HepG2 (cell line): ENCODE data around the gene FAM50A. TPM values are rescaled to one million over a fixed set of nuclear protein-coding genes. Genes with fewer than 3 reads are reported as not detected.

Source experiments
- BRD4 ChIP-seq: sonication (generic); formaldehyde crosslinking; IDR thresholded peaks from 2 replicates; pipeline ENCODE4 v1.4.0; 2020; ENCODE audit warnings: missing genetic modification reagents
- CBX5 ChIP-seq: sonication (generic); formaldehyde crosslinking; IDR thresholded peaks from 2 replicates; pipeline ENCODE4 v1.4.0; 2020; ENCODE audit warnings: missing genetic modification reagents, borderline replicate concordance
- CEBPB ChIP-seq: IDR thresholded peaks from 2 replicates; pipeline ENCODE4 v1.6.1; 2011; ENCODE audit warnings: low read depth, low read length, improper control_type of control experiment, borderline replicate concordance
- CHCHD3 ChIP-seq: sonication (generic); formaldehyde crosslinking; IDR thresholded peaks from 2 replicates; pipeline ENCODE4 v1.8.0; 2022; ENCODE audit warnings: mild to moderate bottlenecking, missing genetic modification reagents, moderate library complexity
- ELF4 ChIP-seq: sonication (generic); formaldehyde crosslinking; IDR thresholded peaks from 2 replicates; pipeline ENCODE4 v1.5.0; 2020; ENCODE audit warnings: missing genetic modification reagents, mild to moderate bottlenecking, moderate library complexity, borderline replicate concordance
- HOXA7 ChIP-seq: sonication (generic); formaldehyde crosslinking; IDR thresholded peaks from 2 replicates; pipeline ENCODE4 v1.8.1; 2022; ENCODE audit warnings: mild to moderate bottlenecking, missing genetic modification reagents, moderate library complexity
- KDM5B ChIP-seq: sonication (generic); formaldehyde crosslinking; IDR thresholded peaks from 2 replicates; pipeline ENCODE4 v1.4.0; 2020; ENCODE audit warnings: missing genetic modification reagents, mild to moderate bottlenecking, borderline replicate concordance
- KLF16 ChIP-seq, 2 experiments: sonication (generic) in 1 of 2; formaldehyde crosslinking in 1 of 2; IDR thresholded peaks; 2 replicates each; pipeline versions ENCODE4 v1.6.1 to v1.8.0; 2016 to 2023; ENCODE audit warnings: missing genetic modification reagents in 2 of 2, missing compliant biosample characterization in 1 of 2
- PRPF4 ChIP-seq: fragments of 200-400 bp; formaldehyde crosslinking; IDR thresholded peaks from 2 replicates; pipeline ENCODE4 v1.6.1; 2016; ENCODE audit warnings: low read length, low read depth; ENCODE audit not compliant: poor library complexity, severe bottlenecking
- RNF2 ChIP-seq: fragments of 450-650 bp; conservative IDR thresholded peaks from 2 replicates; pipeline ENCODE4 v1.6.1; 2016; ENCODE audit warnings: low read depth
- SCMH1 ChIP-seq: sonication (generic); formaldehyde crosslinking; IDR thresholded peaks from 2 replicates; pipeline ENCODE4 v1.9.0; 2021; ENCODE audit warnings: missing genetic modification reagents, mild to moderate bottlenecking, borderline replicate concordance
- SMARCE1 ChIP-seq: fragments of 450-650 bp; IDR thresholded peaks from 2 replicates; pipeline ENCODE4 v1.6.1; 2017; ENCODE audit warnings: borderline replicate concordance
- ZNF337 ChIP-seq: sonication (generic); formaldehyde crosslinking; IDR thresholded peaks from 2 replicates; pipeline ENCODE4 v1.5.1; 2020; ENCODE audit warnings: missing genetic modification reagents, low read depth, mild to moderate bottlenecking, borderline replicate concordance
- ZNF788 ChIP-seq: sonication (generic); formaldehyde crosslinking; IDR thresholded peaks from 2 replicates; pipeline ENCODE4 v1.5.0; 2020; ENCODE audit warnings: mild to moderate bottlenecking, missing genetic modification reagents, borderline replicate concordance
- polyA plus RNA-seq, 8 experiments: library from polyadenylated mRNA; depleted of rRNA in 3 of 8; stranded (reverse) in 7 of 8; unstranded in 1 of 8; fragments of >200 nt; fragmentation: Illumina TruSeq in 4 of 8; extraction: Trizol in 4 of 8; gene quantifications; 2 replicates each; pipeline versions ENCODE4 v1.2.1 to v1.2.3, GENCODE V29; 2011 to 2016; ENCODE audit warnings: low read depth in 4 of 8, missing spikeins in 1 of 8, mixed read lengths in 1 of 8; ENCODE audit not compliant: insufficient read depth in 1 of 8
- total RNA-seq, 5 experiments: library from RNA; depleted of rRNA; stranded (reverse); fragments of >200 nt; fragmentation: Illumina TruSeq; extraction: Trizol; gene quantifications; 2 replicates each; pipeline ENCODE4 v1.2.3, GENCODE V29; 2016; ENCODE audit warnings: low read depth in 1 of 5
- TF ChIP-seq, protein P1 (sequence below): sonication (generic); formaldehyde crosslinking; IDR thresholded peaks from 2 replicates; pipeline ENCODE4 v1.8.1; 2023; ENCODE audit warnings: missing genetic modification reagents, inconsistent platforms, borderline replicate concordance
- TF ChIP-seq, protein P2 (sequence below): sonication (generic); formaldehyde crosslinking; IDR thresholded peaks from 2 replicates; pipeline ENCODE4 v1.5.1; 2020; ENCODE audit warnings: mild to moderate bottlenecking, missing genetic modification reagents
- TF ChIP-seq, protein P3 (sequence below): sonication (generic); formaldehyde crosslinking; IDR thresholded peaks from 2 replicates; pipeline ENCODE4 v1.9.0; 2021; ENCODE audit warnings: missing genetic modification reagents, borderline replicate concordance
- TF ChIP-seq, protein P4 (sequence below): IDR thresholded peaks from 2 replicates; pipeline ENCODE4 v1.6.1; 2016; ENCODE audit warnings: missing compliant biosample characterization, missing genetic modification reagents, borderline replicate concordance

FAM50A gene
- total and polyA plus RNA-seq, 2 of the 13 experiments (the other 11 are each of a cell fraction or from before 2014, with no cell fraction given) = 30.7 to 40.7 TPM

DNA sequence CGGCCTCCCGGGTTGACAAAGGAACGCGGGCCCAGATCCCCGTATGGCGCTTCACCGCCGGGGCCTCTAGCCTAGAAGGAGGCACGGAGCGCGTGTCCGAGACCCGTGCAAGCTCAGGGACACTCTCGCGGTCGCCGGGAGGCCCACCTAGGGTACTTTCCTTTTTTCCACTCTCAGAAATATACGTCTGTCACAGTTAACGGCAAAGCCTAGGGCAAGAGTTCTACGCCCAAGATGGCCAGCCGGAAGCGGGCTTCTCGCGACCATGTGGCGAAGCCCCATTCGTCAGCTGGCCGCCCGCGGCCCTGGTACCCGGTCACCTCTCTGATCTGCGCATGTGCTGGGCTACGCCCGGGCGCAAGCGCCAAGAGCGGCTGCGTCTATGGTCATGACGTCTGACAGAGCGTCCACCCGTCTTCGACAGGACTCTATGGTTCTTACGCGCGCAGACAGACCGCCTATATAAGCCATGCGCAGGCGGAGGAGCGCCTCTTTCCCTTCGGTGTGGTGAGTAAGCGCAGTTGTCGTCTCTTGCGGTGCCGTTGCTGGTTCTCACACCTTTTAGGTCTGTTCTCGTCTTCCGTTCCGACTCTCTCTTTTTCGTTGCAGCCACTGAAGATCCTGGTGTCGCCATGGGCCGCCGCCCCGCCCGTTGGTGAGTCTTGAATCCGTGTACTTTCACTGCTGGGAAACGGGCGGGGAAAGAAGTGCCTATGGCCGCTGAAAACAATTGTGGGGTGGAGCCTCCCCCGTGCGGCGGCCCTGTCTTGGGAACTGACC, 45.9 kb upstream of the FAM50A start, which contains the start of gene RPL10 (continued):
- TF ChIP-seq CBX5 (CRISPR knock-in tag) = no peak
- TF ChIP-seq HOXA7 (CRISPR knock-in tag) = no peak
- no peak for TF ChIP-seq CEBPB
- TF ChIP-seq PRPF4 = no peak
- no peak for TF ChIP-seq CHCHD3 (CRISPR knock-in tag)
- TF ChIP-seq ZNF337 = no peak
- TF ChIP-seq RNF2 = 0 out of 2 replicates have a peak, but pooled peaks have one; percentile 55
- peak; percentile 47; the same call in 1 of the 2 replicates for TF ChIP-seq ELF4 (CRISPR knock-in tag)
- no peak for TF ChIP-seq SCMH1 (CRISPR knock-in tag)
- TF ChIP-seq, protein P1, sequence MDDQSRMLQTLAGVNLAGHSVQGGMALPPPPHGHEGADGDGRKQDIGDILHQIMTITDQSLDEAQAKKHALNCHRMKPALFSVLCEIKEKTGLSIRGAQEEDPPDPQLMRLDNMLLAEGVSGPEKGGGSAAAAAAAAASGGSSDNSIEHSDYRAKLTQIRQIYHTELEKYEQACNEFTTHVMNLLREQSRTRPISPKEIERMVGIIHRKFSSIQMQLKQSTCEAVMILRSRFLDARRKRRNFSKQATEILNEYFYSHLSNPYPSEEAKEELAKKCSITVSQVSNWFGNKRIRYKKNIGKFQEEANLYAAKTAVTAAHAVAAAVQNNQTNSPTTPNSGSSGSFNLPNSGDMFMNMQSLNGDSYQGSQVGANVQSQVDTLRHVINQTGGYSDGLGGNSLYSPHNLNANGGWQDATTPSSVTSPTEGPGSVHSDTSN (CRISPR knock-in tag) = no peak
- TF ChIP-seq KDM5B (CRISPR knock-in tag) = peak; percentile 73; the same call in 1 of the 2 replicates
- TF ChIP-seq KLF16 (CRISPR knock-in tag; IDR thresholded peaks at IDR 0.05) = peak in 1 of 2 experiments; percentile 51; a peak in 1 of 4 replicates
- no peak; the same call in 1 of the 2 replicates for TF ChIP-seq ZNF788 (CRISPR knock-in tag)
- TF ChIP-seq, protein P2, sequence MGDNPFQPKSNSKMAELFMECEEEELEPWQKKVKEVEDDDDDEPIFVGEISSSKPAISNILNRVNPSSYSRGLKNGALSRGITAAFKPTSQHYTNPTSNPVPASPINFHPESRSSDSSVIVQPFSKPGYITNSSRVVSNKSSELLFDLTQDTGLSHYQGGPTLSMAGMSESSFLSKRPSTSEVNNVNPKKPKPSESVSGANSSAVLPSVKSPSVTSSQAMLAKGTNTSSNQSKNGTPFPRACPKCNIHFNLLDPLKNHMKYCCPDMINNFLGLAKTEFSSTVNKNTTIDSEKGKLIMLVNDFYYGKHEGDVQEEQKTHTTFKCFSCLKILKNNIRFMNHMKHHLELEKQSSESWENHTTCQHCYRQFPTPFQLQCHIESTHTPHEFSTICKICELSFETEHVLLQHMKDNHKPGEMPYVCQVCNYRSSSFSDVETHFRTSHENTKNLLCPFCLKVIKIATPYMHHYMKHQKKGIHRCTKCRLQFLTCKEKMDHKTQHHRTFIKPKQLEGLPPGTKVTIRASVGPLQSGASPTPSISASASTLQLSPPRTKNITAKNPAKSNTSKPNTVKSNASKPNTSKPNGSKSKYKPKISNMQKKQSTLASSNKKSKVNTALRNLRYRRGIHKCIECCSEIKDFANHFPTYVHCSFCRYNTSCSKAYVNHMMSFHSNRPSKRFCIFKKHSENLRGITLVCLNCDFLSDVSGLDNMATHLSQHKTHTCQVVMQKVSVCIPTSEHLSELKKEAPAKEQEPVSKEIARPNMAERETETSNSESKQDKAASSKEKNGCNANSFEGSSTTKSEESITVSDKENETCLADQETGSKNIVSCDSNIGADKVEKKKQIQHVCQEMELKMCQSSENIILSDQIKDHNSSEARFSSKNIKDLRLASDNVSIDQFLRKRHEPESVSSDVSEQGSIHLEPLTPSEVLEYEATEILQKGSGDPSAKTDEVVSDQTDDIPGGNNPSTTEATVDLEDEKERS (CRISPR knock-in tag) = peak; percentile 26; the same call in 1 of the 2 replicates
- TF ChIP-seq, protein P3, sequence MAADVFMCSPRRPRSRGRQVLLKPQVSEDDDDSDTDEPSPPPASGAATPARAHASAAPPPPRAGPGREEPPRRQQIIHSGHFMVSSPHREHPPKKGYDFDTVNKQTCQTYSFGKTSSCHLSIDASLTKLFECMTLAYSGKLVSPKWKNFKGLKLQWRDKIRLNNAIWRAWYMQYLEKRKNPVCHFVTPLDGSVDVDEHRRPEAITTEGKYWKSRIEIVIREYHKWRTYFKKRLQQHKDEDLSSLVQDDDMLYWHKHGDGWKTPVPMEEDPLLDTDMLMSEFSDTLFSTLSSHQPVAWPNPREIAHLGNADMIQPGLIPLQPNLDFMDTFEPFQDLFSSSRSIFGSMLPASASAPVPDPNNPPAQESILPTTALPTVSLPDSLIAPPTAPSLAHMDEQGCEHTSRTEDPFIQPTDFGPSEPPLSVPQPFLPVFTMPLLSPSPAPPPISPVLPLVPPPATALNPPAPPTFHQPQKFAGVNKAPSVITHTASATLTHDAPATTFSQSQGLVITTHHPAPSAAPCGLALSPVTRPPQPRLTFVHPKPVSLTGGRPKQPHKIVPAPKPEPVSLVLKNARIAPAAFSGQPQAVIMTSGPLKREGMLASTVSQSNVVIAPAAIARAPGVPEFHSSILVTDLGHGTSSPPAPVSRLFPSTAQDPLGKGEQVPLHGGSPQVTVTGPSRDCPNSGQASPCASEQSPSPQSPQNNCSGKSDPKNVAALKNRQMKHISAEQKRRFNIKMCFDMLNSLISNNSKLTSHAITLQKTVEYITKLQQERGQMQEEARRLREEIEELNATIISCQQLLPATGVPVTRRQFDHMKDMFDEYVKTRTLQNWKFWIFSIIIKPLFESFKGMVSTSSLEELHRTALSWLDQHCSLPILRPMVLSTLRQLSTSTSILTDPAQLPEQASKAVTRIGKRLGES (CRISPR knock-in tag) = no peak
- TF ChIP-seq SMARCE1 = no peak
- TF ChIP-seq, protein P4, sequence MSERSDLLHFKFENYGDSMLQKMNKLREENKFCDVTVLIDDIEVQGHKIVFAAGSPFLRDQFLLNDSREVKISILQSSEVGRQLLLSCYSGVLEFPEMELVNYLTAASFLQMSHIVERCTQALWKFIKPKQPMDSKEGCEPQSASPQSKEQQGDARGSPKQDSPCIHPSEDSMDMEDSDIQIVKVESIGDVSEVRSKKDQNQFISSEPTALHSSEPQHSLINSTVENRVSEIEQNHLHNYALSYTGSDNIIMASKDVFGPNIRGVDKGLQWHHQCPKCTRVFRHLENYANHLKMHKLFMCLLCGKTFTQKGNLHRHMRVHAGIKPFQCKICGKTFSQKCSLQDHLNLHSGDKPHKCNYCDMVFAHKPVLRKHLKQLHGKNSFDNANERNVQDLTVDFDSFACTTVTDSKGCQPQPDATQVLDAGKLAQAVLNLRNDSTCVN (CRISPR knock-in tag) = 0 out of 2 replicates have a peak, but pooled peaks have one; percentile 25
- no peak; the same call in 1 of the 2 replicates for TF ChIP-seq BRD4 (CRISPR knock-in tag)
